Measurements from ENCODE around the gene FGF21.
"Not testable (repeated sequence)": the region's sequence is repeated elsewhere in the genome, so short reads cannot be mapped to it uniquely, and the experiment has no call there.

Gene FGF21

GRCh38 chr19:48755084-48755641, at the start of gene FGF21:
Gene FGF21 (plus strand): TSS chr19:48755524. CDS start chr19:48756237, 713 bp downstream.
- peak; percentile 81 for DNase-seq

GRCh38 chr19:48708471-48708870, 46.9 kb upstream of the FGF21 start:
- no peak for DNase-seq

GRCh38 chr19:48711106-48711662, 44.1 kb upstream of the FGF21 start:
- no peak for DNase-seq

- DNase-seq: no peak
Observed at GRCh38 chr19:48713041-48713863, 42.1 kb upstream of the FGF21 start.

GRCh38 chr19:48713864-48714755, 41.2 kb upstream of the FGF21 start:
- DNase-seq: peak; percentile 99

GRCh38 chr19:48714759-48715675, 40.3 kb upstream of the FGF21 start:
- DNase-seq: no peak

- DNase-seq: no peak
Observed at GRCh38 chr19:48715681-48716171, 39.6 kb upstream of the FGF21 start.

GRCh38 chr19:48716562-48717291, 38.6 kb upstream of the FGF21 start:
- no peak for DNase-seq

- DNase-seq: not testable (repeated sequence)
Observed at GRCh38 chr19:48718106-48718505, 37.2 kb upstream of the FGF21 start.

- DNase-seq: no peak
Observed at GRCh38 chr19:48718711-48719231, 36.6 kb upstream of the FGF21 start.

GRCh38 chr19:48719263-48720171, 35.8 kb upstream of the FGF21 start, which contains the start of gene MAMSTR:
Gene MAMSTR (minus strand): TSS chr19:48719725. CDS start chr19:48719031, 694 bp downstream.
- no peak for DNase-seq

- DNase-seq: no peak
Observed at GRCh38 chr19:48720251-48720612, 35.1 kb upstream of the FGF21 start.

- DNase-seq: peak; percentile 99
Observed at GRCh38 chr19:48720613-48721296, 34.6 kb upstream of the FGF21 start.

- DNase-seq: no peak
Observed at GRCh38 chr19:48722196-48722708, 33.1 kb upstream of the FGF21 start.

- peak; percentile 88 for DNase-seq
Observed at GRCh38 chr19:48724796-48725753, 30.2 kb upstream of the FGF21 start.

- no peak for DNase-seq
Observed at GRCh38 chr19:48726556-48726955, 28.8 kb upstream of the FGF21 start.

GRCh38 chr19:48728911-48729664, 26.2 kb upstream of the FGF21 start:
- DNase-seq: no peak
